A673 (cell line): ENCODE measurements around the gene STARD3. TPM values are rescaled to one million over a fixed set of nuclear protein-coding genes. Genes with fewer than 3 reads are reported as not detected.

Source experiments
- BruUV-seq: library from RNA; stranded (reverse); fragments of 400-500 nt; replicated peaks from 2 replicates; lab custom pipeline; 2021; lab: Mats Ljungman, UMichigan
- CTCF ChIA-PET: fragments of 300-600 bp; sonication (Branson Sonifier 250); formaldehyde crosslinking; loops from one replicate; lab custom pipeline; 2022; ENCODE audit warnings: antibody characterized with exemption; lab: Charles Lee
- POLR2A ChIA-PET: fragments of 300-600 bp; sonication (Branson Sonifier 250); formaldehyde crosslinking; loops from one replicate; lab custom pipeline; 2022; ENCODE audit warnings: antibody characterized with exemption; ENCODE audit not compliant: low non-redundant PET; lab: Charles Lee
- DNase-seq: peaks from one replicate; pipeline ENCODE4 v3.0.0-alpha.2; 2015; ENCODE audit warnings: low spot score
- H3K27ac ChIP-seq: fragments of 200-600 bp; sonication (generic); 2 replicates; pipeline ENCODE4 v1.5.1; 2016; ENCODE audit warnings: mixed run types, low read depth, mild to moderate bottlenecking, mixed read lengths, antibody characterized with exemption, low read length; ENCODE audit not compliant: poor library complexity, severe bottlenecking
- H3K27me3 ChIP-seq: fragments of 200-600 bp; sonication (generic); replicated peaks from 2 replicates; pipeline ENCODE4 v1.6.1; 2017; ENCODE audit warnings: mixed run types, low read depth, mild to moderate bottlenecking, mixed read lengths, antibody characterized with exemption, low read length; ENCODE audit not compliant: insufficient read depth, poor library complexity
- H3K36me3 ChIP-seq: fragments of 200-600 bp; sonication (generic); 2 replicates; pipeline ENCODE4 v1.6.1; 2016; ENCODE audit warnings: mixed run types, mild to moderate bottlenecking, mixed read lengths, antibody characterized with exemption, low read length; ENCODE audit not compliant: insufficient read depth, poor library complexity, severe bottlenecking
- H3K4me1 ChIP-seq: fragments of 200-600 bp; sonication (generic); 2 replicates; pipeline ENCODE4 v1.6.1; 2017; ENCODE audit warnings: mixed run types, mild to moderate bottlenecking, mixed read lengths, antibody characterized with exemption, low read length; ENCODE audit not compliant: insufficient read depth, poor library complexity, severe bottlenecking
- H3K4me3 ChIP-seq: fragments of 200-600 bp; sonication (generic); 2 replicates; pipeline ENCODE4 v1.5.1; 2016; ENCODE audit warnings: low read depth, mixed run types, mild to moderate bottlenecking, mixed read lengths, low read length; ENCODE audit not compliant: poor library complexity, severe bottlenecking
- H3K9me3 ChIP-seq: fragments of 200-600 bp; sonication (generic); 2 replicates; pipeline ENCODE4 v1.6.1; 2016; ENCODE audit warnings: mixed run types, low read depth, mild to moderate bottlenecking, mixed read lengths, antibody characterized with exemption, low read length; ENCODE audit not compliant: poor library complexity, severe bottlenecking
- EZH2 ChIP-seq: fragments of 200-600 bp; sonication (generic); IDR thresholded peaks from 2 replicates; pipeline ENCODE4 v1.6.1; 2017; ENCODE audit warnings: borderline replicate concordance, low read depth, mild to moderate bottlenecking, mixed read lengths, antibody characterized with exemption, low read length; ENCODE audit not compliant: poor library complexity, severe bottlenecking
- intact Hi-C: fragments of 100-400 bp; cut with micrococcal nuclease; formaldehyde crosslinking; loops from one replicate; pipeline ENCODE4 v1.10.0; 2022; ENCODE audit not compliant: unreplicated experiment
- total RNA-seq: library from RNA; stranded (reverse); gene quantifications from 2 replicates; pipeline ENCODE4 v1.2.3, GENCODE V29; 2021
- TF ChIP-seq, protein P1 (sequence below): fragments of 300-800, 200-600 bp; sonication (generic); conservative IDR thresholded peaks from 2 replicates; pipeline ENCODE4 v1.5.1; 2017; ENCODE audit warnings: low read depth, mild to moderate bottlenecking, antibody characterized with exemption, low read length, moderate library complexity, mixed read lengths

Gene STARD3
- total RNA-seq, 1 experiment from 2014 or later, result 21.3 TPM

DNA sequence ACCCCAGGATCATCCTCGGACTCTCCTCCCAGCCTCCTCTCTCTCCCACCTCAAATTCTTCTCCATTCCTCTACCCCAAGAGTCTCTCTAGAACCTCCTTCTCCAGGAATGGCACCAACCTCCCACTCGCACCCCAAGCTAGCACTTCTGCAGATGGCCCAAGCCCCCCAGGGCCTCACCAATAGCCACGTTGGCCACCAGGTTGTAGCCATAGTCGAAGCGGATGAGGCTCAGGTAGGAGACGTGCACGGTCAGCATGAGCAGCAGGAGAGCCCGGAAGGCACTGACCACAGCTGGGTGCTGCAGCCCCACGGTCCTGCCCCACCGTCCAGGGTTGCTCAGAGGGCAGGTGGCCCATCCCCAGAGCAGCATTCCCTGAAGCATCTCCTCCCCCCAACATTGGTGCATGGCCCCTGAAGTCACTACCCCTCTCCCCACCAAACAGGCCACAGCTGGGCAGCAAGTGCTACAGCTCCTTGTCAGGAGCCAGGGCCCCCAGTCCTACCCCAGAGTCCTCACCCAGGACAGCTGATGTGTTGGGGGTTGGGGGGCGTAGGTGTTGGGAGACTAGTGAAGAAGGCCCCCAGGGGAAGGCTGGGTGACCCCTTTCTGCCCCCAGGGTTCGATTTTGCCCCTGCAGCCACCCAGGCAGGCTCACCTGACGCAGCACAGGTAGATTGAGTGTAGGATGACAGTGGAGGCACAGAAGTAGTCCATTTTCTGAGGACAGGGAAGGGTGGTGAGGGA lies 36.6 kb downstream of the STARD3 start:
- intact Hi-C loops, result no loop called here
- H3K4me1 ChIP-seq, result no peaks in the 10 kb centered on the region
- ChIA-PET CTCF (interaction anchor here (0.5 kb wide), 1 partner anchor 428 kb away, joined by 4 read pairs; no protein-coding TSS in a partner anchor), POLR2A (no interaction called here)
- H3K4me3 ChIP-seq, result no peak overlapping the region
- H3K36me3 ChIP-seq, result no peaks in the 10 kb centered on the region
- TF ChIP-seq, protein P1, sequence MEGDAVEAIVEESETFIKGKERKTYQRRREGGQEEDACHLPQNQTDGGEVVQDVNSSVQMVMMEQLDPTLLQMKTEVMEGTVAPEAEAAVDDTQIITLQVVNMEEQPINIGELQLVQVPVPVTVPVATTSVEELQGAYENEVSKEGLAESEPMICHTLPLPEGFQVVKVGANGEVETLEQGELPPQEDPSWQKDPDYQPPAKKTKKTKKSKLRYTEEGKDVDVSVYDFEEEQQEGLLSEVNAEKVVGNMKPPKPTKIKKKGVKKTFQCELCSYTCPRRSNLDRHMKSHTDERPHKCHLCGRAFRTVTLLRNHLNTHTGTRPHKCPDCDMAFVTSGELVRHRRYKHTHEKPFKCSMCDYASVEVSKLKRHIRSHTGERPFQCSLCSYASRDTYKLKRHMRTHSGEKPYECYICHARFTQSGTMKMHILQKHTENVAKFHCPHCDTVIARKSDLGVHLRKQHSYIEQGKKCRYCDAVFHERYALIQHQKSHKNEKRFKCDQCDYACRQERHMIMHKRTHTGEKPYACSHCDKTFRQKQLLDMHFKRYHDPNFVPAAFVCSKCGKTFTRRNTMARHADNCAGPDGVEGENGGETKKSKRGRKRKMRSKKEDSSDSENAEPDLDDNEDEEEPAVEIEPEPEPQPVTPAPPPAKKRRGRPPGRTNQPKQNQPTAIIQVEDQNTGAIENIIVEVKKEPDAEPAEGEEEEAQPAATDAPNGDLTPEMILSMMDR, result no peak
- TF ChIP-seq EZH2, result no peak
- no TSS peak for BruUV-seq
- no peak for DNase-seq
- H3K9me3 ChIP-seq, result no peaks in the 10 kb centered on the region
- H3K27ac ChIP-seq, result no peak overlapping the region
- no peaks in the 10 kb centered on the region for H3K27me3 ChIP-seq

DNA sequence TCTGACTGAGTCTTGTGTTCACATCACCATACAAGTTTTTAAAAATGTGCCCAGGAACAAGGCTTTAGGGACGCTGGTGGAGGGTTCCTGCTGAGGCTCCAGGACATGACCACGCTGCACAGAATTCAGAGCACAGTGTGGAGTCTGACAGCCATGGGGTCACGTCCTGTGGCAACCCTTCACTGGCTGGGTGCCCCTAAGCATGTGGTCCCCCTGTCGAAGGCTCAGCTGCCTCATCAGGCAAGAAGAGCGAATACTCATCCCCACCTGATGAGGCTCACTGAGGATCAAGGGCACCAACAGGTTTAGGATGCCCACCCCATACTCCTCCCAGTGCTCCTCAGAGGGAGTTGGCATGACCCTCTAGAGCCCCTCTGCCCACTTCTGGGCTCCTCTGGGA lies 37.2 kb downstream of the STARD3 start:
- intact Hi-C loops, result no loop called here
- Histone ChIP-seq H3K27ac (no peak overlapping the region), H3K36me3 (no peaks in the 10 kb centered on the region), H3K9me3 (no peaks in the 10 kb centered on the region), H3K4me3 (no peak overlapping the region), H3K4me1 (no peaks in the 10 kb centered on the region), H3K27me3 (no peaks in the 10 kb centered on the region)
- POLR2A ChIA-PET, result no interaction called here
- BruUV-seq, result no TSS peak
- no peak for DNase-seq
- CTCF ChIA-PET, result no interaction called here
- TF ChIP-seq EZH2, result no peak
- TF ChIP-seq, protein P1, result no peak

DNA sequence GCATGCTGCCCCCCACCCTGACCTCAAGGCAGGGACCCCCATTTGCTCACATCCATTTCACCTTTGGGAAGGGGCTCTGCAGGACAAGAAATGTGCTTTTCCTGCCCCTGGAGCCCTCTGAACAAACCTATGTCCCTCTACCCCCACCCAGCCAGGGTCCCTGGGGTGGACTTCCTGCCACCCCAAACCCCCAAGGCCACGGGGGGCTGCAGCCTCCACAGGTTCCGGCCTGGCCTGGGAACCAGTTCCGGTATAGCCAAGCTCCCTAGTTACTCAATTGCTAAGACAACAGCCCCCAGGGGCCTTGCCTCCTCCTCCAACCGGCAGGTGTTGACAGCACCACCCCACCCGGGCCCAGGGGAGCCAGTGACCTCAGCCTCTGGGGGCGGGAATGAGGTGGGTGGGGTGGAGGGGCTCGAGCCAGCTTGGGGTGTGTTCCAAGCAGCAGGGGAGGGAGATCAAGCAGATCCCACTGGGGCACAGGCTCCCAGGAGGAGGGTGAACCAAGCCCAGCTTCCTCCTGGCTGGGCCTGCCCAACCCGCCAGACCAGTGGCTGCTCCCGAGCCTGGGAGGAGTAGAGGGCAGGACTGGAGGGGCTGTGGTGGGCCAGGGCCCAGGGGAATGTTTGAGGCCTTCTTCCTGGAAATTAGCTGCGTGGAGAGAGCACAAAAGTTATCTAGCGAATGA lies 37.9 kb downstream of the STARD3 start:
- intact Hi-C loops, result no loop called here
- Histone ChIP-seq H3K27me3 (no peaks in the 10 kb centered on the region), H3K9me3 (no peaks in the 10 kb centered on the region), H3K27ac (no peak overlapping the region), H3K4me3 (no peak overlapping the region), H3K4me1 (no peaks in the 10 kb centered on the region), H3K36me3 (no peaks in the 10 kb centered on the region)
- ChIA-PET POLR2A (no interaction called here), CTCF (no interaction called here)
- TF ChIP-seq, protein P1, result no peak
- TF ChIP-seq EZH2, result no peak
- no peak for DNase-seq
- BruUV-seq, result no TSS peak
